Stimulated activated CD4-positive, alpha-beta T cell treated with anti-CD3 and anti-CD28 coated beads, Interleukin-15, amount 100 ng/mL, for 24 hours (primary cell): ENCODE results near the gene GLP1R.

Experiments used
- DNase-seq: peaks from one replicate; pipeline ENCODE4 v3.0.0-alpha.2; 2020

The GLP1R gene

DNA sequence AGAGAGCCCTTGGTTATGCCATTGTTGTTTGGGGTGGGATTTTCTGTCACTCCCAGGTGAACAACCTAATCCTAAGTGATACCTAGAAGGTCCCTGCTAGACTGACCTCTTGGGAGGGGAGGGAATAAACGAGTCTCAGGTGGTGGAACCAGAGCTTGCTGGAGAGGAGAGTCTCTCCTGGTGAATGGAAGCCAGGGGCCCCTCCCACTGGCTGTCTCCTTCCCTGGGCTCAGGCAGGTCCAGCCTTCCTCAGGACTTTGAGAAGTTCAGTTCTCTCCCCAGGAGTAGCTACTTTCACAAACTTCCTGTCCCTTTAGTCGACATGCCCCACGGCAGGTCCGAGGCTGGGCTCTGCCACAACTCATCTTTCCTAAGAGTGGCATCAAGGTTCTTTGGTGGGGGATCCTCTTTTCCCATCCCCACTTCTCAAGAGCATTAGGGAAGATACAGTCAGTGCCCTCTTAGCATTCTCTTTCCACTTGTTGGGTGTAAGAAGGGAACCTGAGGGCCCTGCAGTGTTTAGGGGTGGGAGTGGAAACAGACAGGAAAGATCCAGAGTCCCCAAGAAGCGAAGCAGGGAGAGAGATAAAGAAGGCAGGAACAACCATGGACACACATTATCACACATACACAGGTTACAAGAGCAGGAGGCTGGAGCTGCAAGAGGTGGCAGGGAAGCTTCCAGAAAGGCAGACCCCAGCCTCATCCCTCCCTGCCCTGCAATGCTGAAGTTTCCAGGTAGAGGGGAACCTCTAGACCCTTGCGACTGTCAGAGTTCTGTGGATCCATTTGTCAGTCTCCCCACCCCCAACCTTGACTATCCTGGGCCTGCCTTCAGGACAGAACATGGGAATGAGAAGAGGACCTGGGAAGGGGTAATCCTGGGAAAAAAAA, 900 bp upstream of the GLP1R start:
- DNase-seq, result no peak

DNA sequence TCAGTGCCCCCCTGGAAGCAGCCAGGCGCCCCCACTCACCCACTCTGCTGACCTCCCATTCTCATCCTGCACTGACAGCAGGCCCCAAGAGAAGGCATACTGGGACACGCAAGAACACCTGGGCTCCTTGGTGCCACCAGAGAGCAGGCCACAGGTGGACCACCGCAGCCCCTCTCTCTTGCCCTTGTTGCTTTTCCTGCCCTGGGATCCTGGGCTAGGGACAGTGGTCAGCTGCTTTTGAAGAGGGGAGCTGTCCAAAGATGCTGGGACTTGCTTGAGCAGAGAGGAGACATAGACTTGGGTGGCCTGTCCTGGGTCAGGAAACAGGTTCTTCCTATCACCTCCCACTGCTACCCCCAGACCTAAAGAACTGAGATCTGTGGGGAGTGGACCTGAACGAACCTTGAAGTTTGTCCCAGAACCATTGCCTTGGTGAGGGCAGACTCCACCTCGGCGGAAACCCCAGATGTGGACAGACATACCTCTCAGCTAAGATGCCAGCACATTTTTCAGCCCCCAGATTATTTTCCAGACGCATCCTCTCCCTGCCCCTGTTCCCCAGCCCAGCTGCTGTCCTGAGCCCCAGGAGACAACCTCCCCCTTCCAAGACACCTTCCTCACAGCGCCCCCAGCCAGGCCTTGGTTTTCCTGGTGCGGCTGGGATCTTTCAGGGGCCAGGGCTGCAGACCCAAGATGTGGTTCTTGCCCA, 1.1 kb downstream of the GLP1R start:
- no peak for DNase-seq

DNA sequence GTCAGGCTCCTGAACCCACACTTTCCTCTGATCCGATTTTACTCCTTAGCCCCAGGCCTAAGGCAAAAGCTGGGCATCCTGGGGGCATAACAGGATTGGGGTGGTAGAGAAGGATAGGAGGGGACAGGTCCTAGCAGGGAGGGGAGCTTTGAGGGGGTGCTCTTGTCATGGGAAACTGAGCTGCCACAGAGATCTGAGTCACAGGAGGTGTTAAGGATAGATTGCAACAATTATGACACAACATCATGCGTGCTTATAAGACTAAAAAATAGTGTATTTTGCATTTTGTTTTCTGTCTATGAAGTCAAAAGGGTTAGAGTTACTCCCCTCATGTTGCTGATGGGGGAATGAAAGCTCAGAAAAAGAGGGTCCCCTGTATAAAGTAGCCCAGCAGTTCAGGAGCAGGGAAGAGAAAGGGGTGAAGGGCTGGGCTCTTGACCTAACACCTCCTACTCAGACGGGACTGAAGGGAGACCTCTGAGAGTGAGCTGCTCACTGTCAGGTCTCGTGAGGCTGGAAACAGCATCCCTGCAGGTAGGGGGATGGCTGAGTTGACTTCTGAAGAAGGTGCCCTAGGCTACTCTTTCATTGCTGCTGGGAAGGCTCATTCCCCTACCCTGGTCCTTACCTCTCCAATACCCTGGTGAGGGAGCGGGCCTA, 2.0 kb downstream of the GLP1R start:
- DNase-seq, result peak; percentile 22

DNA sequence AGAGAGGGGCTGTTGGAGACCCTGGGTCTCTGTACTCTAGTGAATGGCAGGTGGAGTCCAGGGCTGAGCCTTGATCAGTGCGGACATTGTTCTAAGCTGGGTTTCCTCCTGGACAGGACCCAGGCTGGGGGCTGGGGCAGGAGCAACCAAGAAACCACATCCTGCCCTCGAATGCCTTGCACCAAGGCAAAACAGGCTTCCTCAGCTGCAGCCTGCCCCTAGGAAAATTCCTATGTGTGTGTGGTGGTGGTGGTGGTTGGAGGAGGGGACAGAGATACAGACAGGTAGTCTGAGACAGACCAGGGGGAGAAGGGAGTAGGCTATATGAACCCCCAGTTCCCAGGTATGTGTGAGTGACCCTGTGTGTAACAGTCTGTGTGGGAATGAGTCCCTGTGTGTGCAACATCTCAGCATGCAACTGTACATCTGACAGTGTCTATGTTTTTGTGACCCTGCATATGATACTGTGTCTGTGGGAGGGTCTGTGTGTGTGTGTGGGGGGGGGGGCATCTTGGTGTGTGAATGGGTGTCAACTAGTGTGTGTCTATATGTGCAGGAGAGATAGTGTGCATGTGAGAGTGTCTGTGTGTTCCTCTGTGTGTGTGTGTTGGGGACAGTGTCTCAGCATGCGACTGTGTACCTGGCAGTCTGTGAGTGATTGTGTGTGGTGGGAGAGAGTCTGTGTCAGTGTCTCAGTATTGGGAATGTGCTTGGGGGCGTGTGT, 3.0 kb downstream of the GLP1R start:
- no peak for DNase-seq

DNA sequence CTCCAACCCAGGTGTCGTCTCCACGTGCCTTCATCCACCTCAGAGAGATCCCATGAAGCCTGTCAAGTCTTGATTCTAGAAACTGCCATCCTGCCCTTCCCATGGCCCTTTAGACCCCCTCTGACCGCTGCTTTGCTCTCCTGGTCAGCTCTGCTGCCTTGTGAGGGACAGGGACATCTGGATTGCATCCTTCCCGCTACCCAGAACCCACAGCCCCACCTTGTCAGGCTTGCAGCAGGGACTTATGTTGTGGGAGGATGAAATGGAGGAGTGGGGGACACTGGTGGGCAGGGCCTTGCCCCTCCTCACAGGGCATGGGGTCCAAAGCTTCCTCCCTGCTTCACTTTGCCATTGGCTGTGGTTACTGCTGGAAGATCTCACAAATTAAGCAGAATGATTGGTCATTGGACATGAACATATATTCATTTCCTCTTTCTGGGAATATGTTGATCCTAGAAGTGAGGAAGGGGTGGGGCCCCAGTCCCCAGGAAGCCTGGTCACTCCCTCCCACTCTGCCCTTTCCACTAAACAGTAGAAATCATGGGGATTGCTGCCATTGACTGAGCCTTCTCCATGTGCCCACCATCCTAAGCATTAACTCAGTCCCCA, 4.5 kb downstream of the GLP1R start:
- no peak for DNase-seq

DNA sequence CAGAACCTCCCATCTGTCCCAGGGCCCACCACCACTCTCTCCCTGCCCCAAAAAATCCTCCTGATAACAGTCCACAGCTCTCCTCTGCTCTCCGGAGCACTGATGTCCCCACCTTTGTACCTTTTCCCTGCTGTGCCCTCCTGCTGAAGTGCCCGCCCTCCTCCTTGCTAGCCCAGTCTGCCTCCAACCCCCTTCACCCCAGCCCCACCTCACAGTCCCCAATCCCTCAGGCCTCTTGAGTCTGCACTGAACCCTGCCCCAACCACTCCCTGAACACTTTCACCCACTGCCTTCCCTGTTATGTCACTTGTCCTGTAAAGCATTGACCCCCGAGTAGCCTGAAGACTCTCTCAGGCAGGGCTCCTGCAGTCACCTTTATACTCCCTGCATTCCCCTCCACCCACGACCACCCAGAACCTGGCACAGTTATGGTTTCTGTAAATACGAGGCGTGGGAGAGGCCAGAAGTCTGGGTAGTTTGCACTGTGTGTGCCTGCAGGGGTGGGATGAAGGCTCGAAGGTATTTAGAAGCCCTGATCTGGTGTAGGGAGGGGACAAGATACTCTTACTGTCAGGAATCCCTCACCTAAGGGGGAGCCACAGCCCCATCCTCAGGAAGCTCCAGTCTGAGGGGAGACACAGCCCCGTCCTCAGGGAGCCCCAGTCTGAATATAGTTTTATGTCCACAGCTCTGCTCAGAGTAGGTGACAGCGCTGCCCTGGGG, 5.4 kb downstream of the GLP1R start:
- DNase-seq, result no peak

DNA sequence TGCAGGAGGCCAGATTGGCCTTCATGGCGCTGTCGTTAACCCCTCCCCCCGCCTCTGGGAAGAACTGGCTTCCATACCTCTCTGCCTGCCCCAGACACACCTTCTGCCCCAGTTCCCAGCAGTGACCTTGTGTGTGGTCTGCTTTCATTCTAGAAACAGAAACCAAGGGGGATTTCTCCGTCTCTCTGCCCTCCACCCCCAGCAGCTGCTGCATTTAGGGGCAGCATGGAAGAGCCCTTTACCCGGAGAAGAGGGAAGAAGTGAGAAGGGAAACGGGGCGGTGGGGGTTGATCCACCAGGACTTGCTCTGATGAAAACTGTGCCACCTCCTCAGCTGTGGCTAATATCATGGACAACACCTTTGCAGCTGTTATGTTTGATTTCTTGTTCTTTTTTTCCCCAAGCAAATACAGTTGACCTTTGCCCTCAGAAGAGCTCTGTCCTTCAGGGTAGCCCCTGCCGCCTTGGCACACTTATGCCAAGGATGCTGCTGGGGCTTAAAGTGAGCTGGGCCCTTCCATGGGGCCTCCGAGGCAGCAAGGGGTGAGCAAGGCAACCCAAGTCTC, 6.1 kb downstream of the GLP1R start:
- no peak for DNase-seq

DNA sequence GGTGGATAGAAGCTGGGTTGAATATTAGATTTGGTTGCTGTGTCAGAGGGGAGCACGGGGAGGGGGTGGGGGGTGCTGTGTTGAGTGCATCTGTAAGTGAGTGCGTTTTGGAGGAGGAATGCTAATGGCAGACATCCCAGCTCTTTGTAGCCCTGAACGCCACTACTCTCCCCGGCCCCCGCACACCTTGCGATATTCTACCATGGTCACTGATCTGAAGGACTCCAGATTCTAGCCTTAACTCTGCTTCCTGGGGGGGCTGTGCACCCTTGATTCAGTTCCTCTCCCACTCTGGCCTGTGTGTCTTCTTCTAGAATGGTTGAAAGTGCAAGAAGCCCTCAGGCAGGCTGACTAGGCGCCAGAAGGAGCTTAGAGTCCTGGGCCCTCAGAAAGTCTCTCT, 7.1 kb downstream of the GLP1R start:
- no peak for DNase-seq

DNA sequence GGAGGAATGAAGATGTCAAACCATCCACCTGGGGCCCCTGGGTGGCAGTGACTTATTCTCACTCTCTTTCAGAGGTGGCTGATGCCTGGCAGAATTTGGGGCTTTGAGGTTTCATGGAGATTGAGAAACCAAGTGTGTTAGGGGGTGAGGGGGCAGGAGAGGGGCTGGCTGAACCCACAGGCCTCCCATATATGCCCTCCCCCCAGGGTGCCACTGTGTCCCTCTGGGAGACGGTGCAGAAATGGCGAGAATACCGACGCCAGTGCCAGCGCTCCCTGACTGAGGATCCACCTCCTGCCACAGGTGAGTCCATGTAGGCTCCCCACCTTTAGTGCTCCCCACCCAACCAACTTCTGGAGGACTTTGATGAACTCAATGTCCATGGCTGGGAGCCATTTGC, 7.6 kb downstream of the GLP1R start:
- DNase-seq, result no peak

DNA sequence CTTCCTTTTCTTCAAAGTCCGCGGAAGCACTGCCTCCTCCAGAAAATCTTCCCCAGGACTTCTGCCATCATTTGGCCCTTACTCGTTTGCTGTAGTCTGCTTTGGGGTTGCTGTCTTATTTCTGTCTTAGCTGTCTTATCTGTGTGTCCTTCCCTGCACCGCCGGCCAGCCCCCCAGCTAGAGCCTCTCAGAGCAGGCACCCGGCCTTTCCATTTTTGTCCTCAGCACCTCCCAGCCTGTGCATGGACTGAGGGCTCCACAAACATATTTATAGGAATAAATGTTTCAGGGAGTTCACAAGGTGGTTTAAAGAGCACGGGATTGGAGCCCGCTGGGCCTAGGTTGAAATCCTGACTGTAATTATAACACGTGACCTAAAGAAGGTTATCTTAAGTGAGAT, 8.1 kb downstream of the GLP1R start:
- DNase-seq, result no peak

DNA sequence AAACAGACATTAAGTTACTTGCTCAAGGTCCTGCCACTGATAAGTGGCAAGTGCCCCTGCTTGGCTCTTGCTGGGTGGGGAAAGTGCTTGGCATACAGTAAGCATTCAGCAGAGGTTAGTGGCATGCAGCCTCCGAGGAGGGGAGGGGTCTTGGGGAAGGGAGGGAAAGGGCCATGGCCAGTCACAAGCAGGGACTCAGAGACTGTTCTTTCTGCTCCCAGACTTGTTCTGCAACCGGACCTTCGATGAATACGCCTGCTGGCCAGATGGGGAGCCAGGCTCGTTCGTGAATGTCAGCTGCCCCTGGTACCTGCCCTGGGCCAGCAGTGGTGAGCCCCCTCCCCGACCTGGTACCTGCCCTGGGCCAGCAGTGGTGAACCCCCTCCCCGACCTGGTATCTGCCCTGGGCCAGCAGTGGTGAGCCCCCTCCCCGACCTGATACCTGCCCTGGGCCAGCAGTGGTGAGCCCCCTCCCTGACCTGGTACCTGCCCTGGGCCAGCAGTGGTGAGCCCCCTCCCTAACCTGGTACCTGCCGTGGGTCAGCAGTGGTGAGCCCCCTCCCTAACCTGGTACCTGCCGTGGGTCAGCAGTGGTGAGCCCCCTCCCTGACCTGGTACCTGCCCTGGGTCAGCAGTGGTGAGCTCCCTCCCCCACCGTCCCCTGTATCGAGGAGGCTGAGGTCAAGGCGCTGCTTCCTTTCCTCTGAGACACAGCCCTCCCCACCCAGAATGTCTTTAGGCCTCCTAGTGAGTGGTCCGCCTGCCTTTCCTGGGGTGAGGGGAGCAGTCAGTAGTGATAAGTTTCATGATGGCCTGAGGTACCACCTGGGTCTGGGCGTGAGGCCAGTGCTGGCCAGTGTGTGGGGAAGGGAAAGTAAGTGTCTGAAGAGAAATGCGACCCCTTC, 8.9 kb downstream of the GLP1R start:
- DNase-seq, result no peak

DNA sequence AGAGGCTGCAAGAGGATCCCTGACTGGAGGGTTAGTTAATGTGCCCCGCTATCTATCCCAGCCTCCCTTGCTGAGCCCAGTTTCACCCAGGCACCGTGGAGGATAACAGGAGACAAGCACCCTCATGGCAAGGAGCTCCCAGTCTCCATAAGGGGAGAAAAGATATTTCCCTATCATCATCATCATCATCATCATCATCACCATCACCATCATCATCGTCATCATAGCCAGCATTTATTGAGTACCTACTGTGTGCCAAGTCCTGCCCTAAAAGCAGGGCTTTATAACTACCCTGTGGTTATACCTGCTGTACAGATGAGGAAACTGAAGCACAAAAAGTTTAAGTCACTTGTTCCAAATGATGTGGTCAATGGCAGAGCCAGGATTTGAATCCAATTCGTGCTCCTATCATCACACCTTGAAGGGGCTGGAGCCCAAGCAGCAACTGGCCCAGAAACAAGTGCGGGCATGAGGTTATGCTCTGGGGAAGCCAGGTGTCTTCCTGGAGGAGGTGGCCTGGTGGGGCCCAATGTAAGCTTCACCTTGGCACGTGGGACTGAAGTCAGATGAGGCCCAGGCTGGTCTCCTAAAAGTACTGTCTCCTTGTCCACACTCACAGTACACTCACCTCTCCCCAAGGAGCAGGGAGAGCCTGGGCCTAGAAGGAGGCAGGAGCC, 10.0 kb downstream of the GLP1R start:
- DNase-seq, result no peak

DNA sequence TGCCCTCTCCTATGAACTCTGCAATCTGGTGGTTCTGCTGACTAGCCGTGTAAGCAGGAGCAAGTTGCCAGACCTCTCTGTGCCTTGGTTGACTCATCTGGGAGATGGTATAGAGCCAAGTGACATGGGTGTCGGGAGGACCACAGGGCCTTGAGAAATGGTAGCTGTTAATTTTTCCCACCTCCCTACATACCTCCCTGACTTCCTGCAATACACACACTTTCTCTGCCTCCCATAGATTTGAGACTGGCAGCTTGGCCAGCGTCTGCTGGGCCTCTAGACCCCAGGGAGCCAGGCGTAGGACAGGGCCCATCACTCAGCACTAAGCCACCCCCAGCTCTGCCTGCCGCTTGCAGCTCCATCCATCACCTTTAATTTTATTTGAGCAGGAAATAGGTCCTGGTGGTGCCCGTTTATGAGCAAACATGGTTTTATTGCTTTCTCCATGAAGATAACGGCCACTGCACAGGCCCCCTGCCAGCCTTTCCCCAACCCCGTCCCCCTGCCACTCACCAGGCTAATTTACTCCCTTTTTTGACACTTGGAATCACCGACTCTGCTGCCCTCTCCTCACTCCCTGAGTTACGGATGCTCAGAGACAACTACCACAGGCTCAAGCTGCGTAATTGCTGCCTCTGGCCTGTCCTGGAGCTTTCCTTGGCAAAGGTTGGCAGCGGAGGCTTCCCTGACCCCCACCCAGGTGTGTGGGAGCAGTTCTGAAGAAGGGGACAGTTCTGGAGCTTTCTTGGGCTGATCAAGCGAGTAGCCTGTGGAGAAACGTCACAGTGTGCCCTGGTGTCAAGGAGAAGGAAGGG, 11.1 kb downstream of the GLP1R start:
- DNase-seq, result no peak

DNA sequence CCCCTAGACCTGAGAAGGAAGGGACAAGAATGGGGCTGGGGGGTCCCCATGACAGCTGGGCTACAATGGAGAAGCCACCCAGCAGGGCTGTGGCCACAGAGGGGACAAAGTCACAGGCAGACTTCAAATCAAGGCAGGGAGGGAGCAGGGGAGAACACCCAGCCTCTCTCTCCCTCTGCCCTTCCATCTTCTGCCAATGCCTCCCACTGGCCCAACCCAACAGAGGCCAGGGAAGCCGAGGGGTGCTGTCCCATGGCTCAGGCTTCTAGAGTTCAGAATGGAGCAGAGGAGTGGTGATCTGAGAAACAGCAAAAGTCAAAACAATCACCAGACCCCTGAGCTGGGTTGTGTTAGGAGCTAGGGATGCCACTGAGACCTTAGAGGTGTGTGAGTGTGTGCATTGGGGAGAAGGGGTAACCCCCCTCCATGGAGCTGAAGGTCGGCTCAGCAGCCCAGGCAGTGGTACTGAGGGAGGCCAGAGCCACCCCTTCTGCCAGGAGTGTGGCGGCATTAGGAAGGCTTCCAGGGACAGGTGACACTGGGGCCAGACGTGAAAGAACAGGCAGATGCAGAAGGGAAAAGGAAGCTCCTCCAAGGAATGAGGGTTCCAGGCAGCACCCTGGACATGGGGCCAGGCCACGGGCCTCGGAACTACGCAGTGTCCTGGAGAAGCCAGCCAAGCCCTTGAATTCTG, 12.0 kb downstream of the GLP1R start:
- no peak for DNase-seq

DNA sequence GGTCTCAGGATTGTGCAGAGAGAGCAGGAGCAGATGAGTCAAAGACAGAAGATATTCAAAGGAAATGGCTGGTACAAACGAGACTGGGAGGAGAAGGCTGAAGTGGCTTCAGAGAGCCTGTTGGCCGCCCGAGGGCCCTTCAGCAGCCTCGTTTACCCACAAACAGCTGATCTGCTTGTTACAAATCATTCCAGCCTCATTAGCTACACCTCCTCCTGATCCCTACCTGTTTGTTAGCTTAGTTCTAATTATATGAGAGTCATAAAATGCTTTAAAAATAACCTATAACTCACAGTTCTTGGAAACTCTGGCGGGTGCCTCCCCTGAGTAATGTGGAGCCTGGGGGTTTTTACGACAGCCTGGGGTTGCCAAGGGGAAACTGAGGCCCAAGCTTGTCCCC, 12.6 kb downstream of the GLP1R start:
- DNase-seq, result no peak

DNA sequence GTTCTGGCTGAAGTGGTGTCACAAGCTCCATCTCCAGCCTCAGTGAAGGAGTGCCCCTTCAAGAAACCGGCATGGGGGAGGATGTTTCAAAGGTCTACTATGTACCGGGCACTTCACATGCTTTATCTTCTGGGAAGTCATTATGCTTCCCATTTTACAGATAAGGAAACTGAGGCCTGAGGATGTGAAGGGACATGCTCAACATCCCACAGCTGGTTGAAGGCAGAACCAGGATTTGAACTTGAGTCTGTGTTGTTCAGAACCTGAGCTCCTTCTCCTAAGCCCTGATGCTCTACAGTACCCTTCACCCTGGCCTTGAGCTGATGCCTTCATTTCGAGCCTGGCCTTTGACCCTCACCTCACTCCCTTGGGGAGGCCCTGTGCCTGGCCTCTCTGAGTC, 13.0 kb downstream of the GLP1R start:
- DNase-seq, result no peak

DNA sequence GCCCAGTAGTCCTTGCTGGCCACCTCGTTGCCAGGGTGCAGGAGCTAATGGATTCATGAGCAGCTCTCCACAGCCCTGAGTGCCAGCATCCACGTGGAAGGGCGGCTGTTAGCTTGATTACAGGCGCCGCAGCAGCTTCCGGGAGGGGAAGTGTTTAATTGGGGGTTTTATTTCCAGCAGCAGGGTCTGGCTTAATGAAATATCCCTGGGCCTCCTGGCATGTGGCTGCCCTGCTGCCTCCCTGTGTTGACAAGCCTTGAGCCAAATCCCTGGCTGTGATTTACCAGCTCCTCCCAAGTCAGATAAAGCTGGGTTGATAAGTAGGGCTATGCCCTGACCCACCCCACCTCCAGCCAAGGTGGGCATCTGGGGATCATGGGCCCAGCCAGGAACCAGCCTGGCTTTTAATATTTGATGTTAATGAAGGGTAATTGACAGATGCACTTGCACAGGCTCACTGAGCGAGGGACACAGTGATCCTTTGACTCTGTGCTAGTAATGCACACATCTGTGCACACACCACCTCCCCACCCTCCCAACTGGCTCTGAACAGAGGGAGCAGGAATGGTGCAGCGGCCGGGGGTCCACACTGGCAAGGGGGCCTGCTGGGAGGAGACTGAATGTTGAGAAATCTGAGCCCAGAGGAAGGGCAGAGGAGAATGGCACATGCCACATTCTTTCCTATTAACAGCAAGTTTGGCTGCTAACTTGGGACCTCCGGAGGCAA, 13.6 kb downstream of the GLP1R start:
- no peak for DNase-seq

DNA sequence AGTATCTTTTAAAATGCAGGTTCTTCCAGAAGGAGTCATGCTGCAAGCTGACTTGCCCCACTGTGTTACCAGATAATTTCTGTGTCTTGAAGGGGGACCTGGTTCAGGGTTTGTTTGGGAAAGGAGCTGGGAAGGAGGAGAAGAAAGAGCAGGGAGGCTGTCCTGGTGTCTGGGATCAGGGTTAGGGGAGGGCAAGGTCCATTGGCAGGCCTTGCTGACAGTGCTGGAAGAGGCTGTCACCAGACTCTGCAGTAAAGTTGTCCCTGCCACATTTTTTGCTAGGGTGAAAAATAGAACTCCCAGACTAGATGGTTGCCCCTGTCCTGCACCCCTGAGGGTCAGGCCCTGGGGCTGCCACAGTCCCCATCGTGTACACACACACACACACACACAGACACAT, 14.9 kb downstream of the GLP1R start:
- DNase-seq, result no peak
